Spleen (tissue), 11 donors: ENCODE data around the gene CAPN11. TPM values are rescaled to one million over a fixed set of nuclear protein-coding genes. Genes with fewer than 3 reads are reported as not detected.
"Not testable (repeated sequence)": the region's sequence is repeated elsewhere in the genome, so short reads cannot be mapped to it uniquely, and the experiment has no call there.

ENCODE experiments used
- DNase-seq: peaks from one replicate; pipeline ENCODE4 v3.0.0-alpha.2; 2020
- H3K27ac ChIP-seq, 8 donors: fragments of 200-600 bp; sonication (generic) in 7 of 8; 1 replicate in 4 of 8; 2 replicates in 4 of 8; pipeline versions ENCODE4 v1.5.0 to v1.8.0; 2016 to 2021; ENCODE audit warnings: inconsistent platforms in 4 of 8, mild to moderate bottlenecking in 4 of 8, moderate library complexity in 1 of 8
- H3K27me3 ChIP-seq, 7 donors: fragments of 200-600 bp; sonication (generic) in 6 of 7; replicated peaks in 1 of 7; 1 replicate in 4 of 7; 2 replicates in 3 of 7; pipeline versions ENCODE4 v1.5.0 to v1.8.0; 2016 to 2021; ENCODE audit warnings: inconsistent platforms in 3 of 7, mild to moderate bottlenecking in 1 of 7
- H3K36me3 ChIP-seq, 6 donors: fragments of 200-600 bp; sonication (generic) in 5 of 6; 1 replicate in 4 of 6; 2 replicates in 2 of 6; pipeline versions ENCODE4 v1.5.0 to v1.8.0; 2016 to 2021; ENCODE audit warnings: inconsistent platforms in 2 of 6
- H3K4me1 ChIP-seq, 6 donors: fragments of 200-600 bp; sonication (generic) in 5 of 6; 1 replicate in 3 of 6; 2 replicates in 3 of 6; pipeline versions ENCODE4 v1.5.0 to v1.8.0; 2016 to 2021; ENCODE audit warnings: inconsistent platforms in 3 of 6
- H3K4me3 ChIP-seq, 8 donors: fragments of 200-600 bp; sonication (generic) in 7 of 8; 1 replicate in 4 of 8; 2 replicates in 4 of 8; pipeline versions ENCODE4 v1.5.0 to v1.8.0; 2016 to 2021; ENCODE audit warnings: inconsistent platforms in 4 of 8, mild to moderate bottlenecking in 4 of 8, moderate library complexity in 2 of 8
- H3K9me3 ChIP-seq, 8 donors: fragments of 200-600 bp; sonication (generic) in 7 of 8; 1 replicate in 4 of 8; 2 replicates in 4 of 8; pipeline versions ENCODE4 v1.5.0 to v1.8.0; 2016 to 2021; ENCODE audit warnings: inconsistent platforms in 4 of 8
- POLR2A ChIP-seq, 3 donors: fragments of 450-650 bp; IDR thresholded peaks; one replicate each; pipeline ENCODE4 v1.5.1; 2017; ENCODE audit warnings: antibody characterized with exemption in 3 of 3, mild to moderate bottlenecking in 1 of 3
- POLR2AphosphoS5 ChIP-seq, 3 donors: sonication (generic); formaldehyde crosslinking; IDR thresholded peaks; one replicate each; pipeline ENCODE4 v1.5.1; 2017; ENCODE audit warnings: antibody characterized with exemption in 3 of 3
- WGBS, 5 donors: extraction: QIAGEN DNeasy Blood & Tissue Kit in 3 of 5; methylation state at CpG; one replicate each; pipeline versions ENCODE4 v1.1.5 to v1.1.7; 2013 to 2018; 5-methylcytosine and 5-hydroxymethylcytosine counted together
- intact Hi-C: fragments of 100-400 bp; cut with DNase I; formaldehyde crosslinking; loops from one replicate; pipeline ENCODE4 v1.15.0; 2023; ENCODE audit warnings: low total_unique reads
- polyA plus RNA-seq, 3 donors: library from polyadenylated mRNA; stranded (reverse); fragments of 200-250 nt; gene quantifications; one replicate each; pipeline ENCODE4 v1.2.1, GENCODE V29; 2013
- total RNA-seq, 7 donors: library from RNA; depleted of rRNA in 3 of 7; stranded (reverse); fragments of >200 nt in 3 of 7; fragmentation: NEBNext Ultra II Directional in 4 of 7; extraction: Animal tissue kit (Norgen Biotek cat#: 25700) in 4 of 7; gene quantifications; one replicate each; pipeline versions ENCODE4 v1.1.0 to v1.2.1, GENCODE V29; 2016 to 2021
- TF ChIP-seq, protein P1 (sequence below), 11 experiments: fragments of 200-600 bp in 7 of 11; fragments of 450-650 bp in 4 of 11; sonication (generic) in 4 of 11; IDR thresholded peaks in 8 of 11; conservative IDR thresholded peaks in 3 of 11; 1 replicate in 7 of 11; 2 replicates in 4 of 11; pipeline versions ENCODE4 v1.4.0 to v1.8.0; 2016 to 2021; ENCODE audit warnings: antibody characterized with exemption in 11 of 11, inconsistent platforms in 4 of 11, mild to moderate bottlenecking in 1 of 11
- donor health status: healthy with polysubstance abuse.
- donor health status: DM: no; HTN: no; CAD: no; lungs with moderate emphysema.
- donor health status: DM: no; HTN: no; CAD: no.
- donor health status: Bipolar disorder and iron deficiency.
- donor health status: healthy.
- donor health status: DM: no; HTN: no; CAD: no.
- donor health status: DM: yes; HTN: yes; CAD: no.

The CAPN11 gene
- total and polyA plus RNA-seq, 10 donors: 0.12 to 0.26 (median 0.17) TPM; not detected in 3

DNA sequence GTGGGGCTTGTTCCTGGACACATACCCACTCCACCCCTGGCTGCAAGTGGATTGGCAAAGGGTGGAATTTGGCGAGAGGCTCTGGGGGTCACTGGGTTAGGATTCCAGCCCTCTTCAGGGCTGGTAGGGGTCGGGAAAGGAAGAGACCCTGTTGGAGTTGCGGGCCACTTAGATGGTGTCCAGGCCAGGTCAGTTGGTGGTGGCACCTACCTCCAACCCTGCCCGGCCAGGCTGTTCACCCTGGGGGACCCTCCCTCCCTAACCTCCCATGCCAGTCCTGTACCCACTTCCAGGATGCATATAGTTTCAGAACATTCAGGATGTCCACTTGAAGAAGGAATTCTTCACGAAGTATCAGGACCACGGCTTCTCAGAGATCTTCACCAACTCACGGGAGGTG is 21.0 kb downstream of the CAPN11 start:
- DNase-seq: peak; percentile 59
- TF ChIP-seq POLR2A (IDR thresholded peaks at IDR 0.05) (no peak), POLR2AphosphoS5 (IDR thresholded peaks at IDR 0.05) (no peak)
- TF ChIP-seq, protein P1, sequence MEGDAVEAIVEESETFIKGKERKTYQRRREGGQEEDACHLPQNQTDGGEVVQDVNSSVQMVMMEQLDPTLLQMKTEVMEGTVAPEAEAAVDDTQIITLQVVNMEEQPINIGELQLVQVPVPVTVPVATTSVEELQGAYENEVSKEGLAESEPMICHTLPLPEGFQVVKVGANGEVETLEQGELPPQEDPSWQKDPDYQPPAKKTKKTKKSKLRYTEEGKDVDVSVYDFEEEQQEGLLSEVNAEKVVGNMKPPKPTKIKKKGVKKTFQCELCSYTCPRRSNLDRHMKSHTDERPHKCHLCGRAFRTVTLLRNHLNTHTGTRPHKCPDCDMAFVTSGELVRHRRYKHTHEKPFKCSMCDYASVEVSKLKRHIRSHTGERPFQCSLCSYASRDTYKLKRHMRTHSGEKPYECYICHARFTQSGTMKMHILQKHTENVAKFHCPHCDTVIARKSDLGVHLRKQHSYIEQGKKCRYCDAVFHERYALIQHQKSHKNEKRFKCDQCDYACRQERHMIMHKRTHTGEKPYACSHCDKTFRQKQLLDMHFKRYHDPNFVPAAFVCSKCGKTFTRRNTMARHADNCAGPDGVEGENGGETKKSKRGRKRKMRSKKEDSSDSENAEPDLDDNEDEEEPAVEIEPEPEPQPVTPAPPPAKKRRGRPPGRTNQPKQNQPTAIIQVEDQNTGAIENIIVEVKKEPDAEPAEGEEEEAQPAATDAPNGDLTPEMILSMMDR (IDR thresholded peaks at IDR 0.05 in 8 of 11, conservative IDR thresholded peaks at IDR 0.05 in 3 of 11): no peak
- 88 to 94% (median 93%) methylated on average over 7 of the region's 7 CpGs for WGBS, 5 donors

DNA sequence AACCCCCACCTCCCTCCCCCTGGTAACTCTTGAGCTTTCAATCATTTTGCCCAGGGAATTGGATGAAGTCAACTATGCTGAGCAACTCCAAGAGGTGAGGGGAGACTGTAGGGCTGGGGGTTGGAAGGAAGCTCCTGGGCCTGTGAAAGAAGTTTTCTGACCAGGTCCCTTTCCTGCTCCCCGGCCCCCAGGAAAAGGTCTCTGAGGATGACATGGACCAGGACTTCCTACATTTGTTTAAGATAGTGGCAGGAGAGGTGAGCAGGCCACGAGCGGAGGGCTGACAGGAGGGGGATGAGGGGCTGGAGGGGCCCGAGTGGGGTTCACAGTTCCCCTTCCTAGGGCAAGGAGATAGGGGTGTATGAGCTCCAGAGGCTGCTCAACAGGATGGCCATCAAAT is 21.8 kb downstream of the CAPN11 start:
- intact Hi-C loops: no loop called here
- Histone ChIP-seq H3K27ac (no peak overlapping the region), H3K27me3 (peaks cover 0 to 19% (median 0%) of the 10 kb centered on the region in 7 donors), H3K4me1 (peaks cover 3 to 30% (median 12%) of the 10 kb centered on the region in 6 donors), H3K9me3 (no peaks in the 10 kb centered on the region), H3K4me3 (no peak overlapping the region), H3K36me3 (no peaks in the 10 kb centered on the region)
- peak; percentile 47 for DNase-seq
- TF ChIP-seq POLR2AphosphoS5 (IDR thresholded peaks at IDR 0.05) (no peak), POLR2A (IDR thresholded peaks at IDR 0.05) (no peak)
- TF ChIP-seq, protein P1 (IDR thresholded peaks at IDR 0.05 in 8 of 11, conservative IDR thresholded peaks at IDR 0.05 in 3 of 11): no peak
- WGBS, 5 donors: 76 to 92% (median 82%) methylated on average over 4 of the region's 4 CpGs

More for the DNA sequence above, 21.0 kb downstream of the CAPN11 start:
- Histone ChIP-seq H3K27me3 (peaks cover 0 to 17% (median 0%) of the 10 kb centered on the region in 7 donors), H3K4me1 (peaks cover 3 to 30% (median 12%) of the 10 kb centered on the region in 6 donors), H3K4me3 (no peak overlapping the region), H3K27ac (peak overlapping the region in 1 of 8 donors; percentile 14), H3K36me3 (no peaks in the 10 kb centered on the region), H3K9me3 (no peaks in the 10 kb centered on the region)
- intact Hi-C loops: loop anchor here (10.0 kb wide), 1 partner anchor 55 kb away; no protein-coding TSS in a partner anchor

DNA sequence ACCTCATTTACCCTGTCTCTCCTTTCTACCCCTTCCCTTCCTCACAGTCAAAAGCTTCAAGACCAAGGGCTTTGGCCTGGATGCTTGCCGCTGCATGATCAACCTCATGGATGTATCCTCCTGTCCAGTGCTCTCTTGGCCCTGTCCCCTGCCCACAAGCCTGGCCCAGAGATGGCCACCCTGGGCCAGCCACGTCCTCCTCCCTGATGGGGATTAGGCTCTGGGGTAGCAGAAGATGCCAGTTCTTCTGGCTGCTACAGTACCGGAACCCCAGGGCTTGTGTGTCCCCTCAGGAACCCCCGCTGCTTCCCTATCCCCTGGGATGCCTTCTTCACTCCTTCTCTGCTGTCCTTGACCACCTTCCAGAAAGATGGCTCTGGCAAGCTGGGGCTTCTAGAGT is 22.3 kb downstream of the CAPN11 start:
- Histone ChIP-seq H3K27me3 (peaks cover 0 to 19% (median 0%) of the 10 kb centered on the region in 7 donors), H3K4me3 (no peak overlapping the region), H3K27ac (no peak overlapping the region), H3K36me3 (no peaks in the 10 kb centered on the region), H3K9me3 (no peaks in the 10 kb centered on the region), H3K4me1 (peaks cover 3 to 33% (median 12%) of the 10 kb centered on the region in 6 donors)
- DNase-seq: peak; percentile 56
- no peak for TF ChIP-seq POLR2AphosphoS5 (IDR thresholded peaks at IDR 0.05)
- TF ChIP-seq POLR2A (IDR thresholded peaks at IDR 0.05): no peak
- TF ChIP-seq, protein P1 (IDR thresholded peaks at IDR 0.05 in 8 of 11, conservative IDR thresholded peaks at IDR 0.05 in 3 of 11): no peak
- intact Hi-C loops: no loop called here
- WGBS, 5 donors: 93 to 99% (median 95%) methylated on average over 4 of the region's 4 CpGs

DNA sequence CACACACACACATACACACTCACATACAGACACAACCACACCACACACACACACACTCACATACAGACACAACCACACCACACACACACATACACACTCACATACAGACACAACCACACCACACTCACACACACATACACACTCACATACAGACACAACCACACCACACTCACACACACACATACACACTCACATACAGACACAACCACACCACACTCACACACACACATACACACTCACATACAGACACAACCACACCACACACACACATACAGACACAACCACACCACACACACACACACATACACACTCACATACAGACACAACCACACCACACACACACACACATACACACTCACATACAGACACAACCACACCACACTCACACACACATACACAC is 23.2 kb downstream of the CAPN11 start:
- not testable (repeated sequence) for DNase-seq

More for the DNA sequence above, 23.2 kb downstream of the CAPN11 start:
- H3K36me3 ChIP-seq, H3K4me3 ChIP-seq, H3K27ac ChIP-seq, H3K9me3 ChIP-seq, intact Hi-C loops: not testable (repeated sequence)
- peaks cover 1 to 33% (median 8%) of the 10 kb centered on the region in 6 donors for H3K4me1 ChIP-seq
- peaks cover 0 to 15% (median 0%) of the 10 kb centered on the region in 7 donors for H3K27me3 ChIP-seq
